Measurements from ENCODE around the gene DMBX1. TPM values are rescaled to one million over a fixed set of nuclear protein-coding genes. Genes with fewer than 3 reads are reported as not detected.

The DMBX1 gene
- total and polyA plus RNA-seq, 2 experiments from 2014 or later: not detected

DNA sequence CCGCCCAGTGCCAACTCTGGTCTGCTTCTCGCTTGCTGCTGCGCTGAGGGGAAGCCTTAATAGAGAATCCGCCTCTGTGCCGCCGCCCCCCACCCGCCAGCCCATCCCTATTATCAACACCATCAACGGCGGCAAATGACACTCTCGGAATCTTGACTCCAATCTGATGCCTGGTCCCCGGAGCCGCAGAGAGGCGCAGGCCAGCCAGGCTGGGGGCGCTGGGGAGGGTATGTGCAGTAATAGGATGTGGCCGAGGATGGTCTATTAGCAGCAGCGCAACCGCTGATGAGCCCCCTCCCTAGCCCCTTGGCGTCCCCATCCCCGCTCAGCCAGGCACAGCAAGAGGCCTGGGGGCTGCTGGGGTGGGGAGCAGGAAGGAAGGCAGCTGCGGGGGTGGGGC lies 15.1 kb upstream of the DMBX1 start:
- Histone ChIP-seq H3K4me3 (no peak overlapping the region), H3K27me3 (peaks cover 2% of the 10 kb centered on the region), H3K27ac (no peak overlapping the region), H3K4me1 (ENCODE audit: low read depth) (peaks cover 12% of the 10 kb centered on the region), H3K9me3 (ENCODE audit: low read depth) (no peaks in the 10 kb centered on the region), H3K36me3 (no peaks in the 10 kb centered on the region)
- DNase-seq (ENCODE audit: low read depth in 1 of 2, low spot score in 1 of 2): no peak
- TF ChIP-seq, protein P1, sequence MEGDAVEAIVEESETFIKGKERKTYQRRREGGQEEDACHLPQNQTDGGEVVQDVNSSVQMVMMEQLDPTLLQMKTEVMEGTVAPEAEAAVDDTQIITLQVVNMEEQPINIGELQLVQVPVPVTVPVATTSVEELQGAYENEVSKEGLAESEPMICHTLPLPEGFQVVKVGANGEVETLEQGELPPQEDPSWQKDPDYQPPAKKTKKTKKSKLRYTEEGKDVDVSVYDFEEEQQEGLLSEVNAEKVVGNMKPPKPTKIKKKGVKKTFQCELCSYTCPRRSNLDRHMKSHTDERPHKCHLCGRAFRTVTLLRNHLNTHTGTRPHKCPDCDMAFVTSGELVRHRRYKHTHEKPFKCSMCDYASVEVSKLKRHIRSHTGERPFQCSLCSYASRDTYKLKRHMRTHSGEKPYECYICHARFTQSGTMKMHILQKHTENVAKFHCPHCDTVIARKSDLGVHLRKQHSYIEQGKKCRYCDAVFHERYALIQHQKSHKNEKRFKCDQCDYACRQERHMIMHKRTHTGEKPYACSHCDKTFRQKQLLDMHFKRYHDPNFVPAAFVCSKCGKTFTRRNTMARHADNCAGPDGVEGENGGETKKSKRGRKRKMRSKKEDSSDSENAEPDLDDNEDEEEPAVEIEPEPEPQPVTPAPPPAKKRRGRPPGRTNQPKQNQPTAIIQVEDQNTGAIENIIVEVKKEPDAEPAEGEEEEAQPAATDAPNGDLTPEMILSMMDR (IDR thresholded peaks at IDR 0.05; ENCODE audit: low read depth, low read length): no peak

DNA sequence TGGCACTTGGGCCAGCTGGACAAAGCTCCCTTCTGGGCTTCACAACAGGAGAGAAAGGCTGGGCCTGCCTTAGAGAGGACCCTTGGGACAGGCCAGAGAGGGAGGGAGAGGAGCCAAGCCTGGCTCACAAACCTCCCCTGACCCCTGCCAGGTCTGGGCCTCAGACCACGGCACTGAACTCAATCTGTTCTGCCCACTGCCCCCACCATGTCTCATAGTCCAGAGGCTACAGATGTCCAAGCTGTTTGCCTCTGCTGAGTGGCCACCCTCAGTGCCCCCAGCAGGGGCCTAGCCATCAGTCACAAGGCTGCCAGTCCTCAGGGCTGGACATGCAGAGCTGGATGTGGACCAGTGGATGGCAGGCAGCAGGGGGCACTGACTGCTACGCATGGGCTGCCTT lies 13.0 kb upstream of the DMBX1 start:
- no peak for DNase-seq (ENCODE audit: low read depth in 1 of 2, low spot score in 1 of 2)
- Histone ChIP-seq H3K4me3 (no peak overlapping the region), H3K4me1 (ENCODE audit: low read depth) (peaks cover 12% of the 10 kb centered on the region), H3K27me3 (peaks cover 8% of the 10 kb centered on the region), H3K9me3 (ENCODE audit: low read depth) (no peaks in the 10 kb centered on the region), H3K27ac (no peak overlapping the region), H3K36me3 (no peaks in the 10 kb centered on the region)
- TF ChIP-seq, protein P1 (IDR thresholded peaks at IDR 0.05; ENCODE audit: low read depth, low read length): no peak

DNA sequence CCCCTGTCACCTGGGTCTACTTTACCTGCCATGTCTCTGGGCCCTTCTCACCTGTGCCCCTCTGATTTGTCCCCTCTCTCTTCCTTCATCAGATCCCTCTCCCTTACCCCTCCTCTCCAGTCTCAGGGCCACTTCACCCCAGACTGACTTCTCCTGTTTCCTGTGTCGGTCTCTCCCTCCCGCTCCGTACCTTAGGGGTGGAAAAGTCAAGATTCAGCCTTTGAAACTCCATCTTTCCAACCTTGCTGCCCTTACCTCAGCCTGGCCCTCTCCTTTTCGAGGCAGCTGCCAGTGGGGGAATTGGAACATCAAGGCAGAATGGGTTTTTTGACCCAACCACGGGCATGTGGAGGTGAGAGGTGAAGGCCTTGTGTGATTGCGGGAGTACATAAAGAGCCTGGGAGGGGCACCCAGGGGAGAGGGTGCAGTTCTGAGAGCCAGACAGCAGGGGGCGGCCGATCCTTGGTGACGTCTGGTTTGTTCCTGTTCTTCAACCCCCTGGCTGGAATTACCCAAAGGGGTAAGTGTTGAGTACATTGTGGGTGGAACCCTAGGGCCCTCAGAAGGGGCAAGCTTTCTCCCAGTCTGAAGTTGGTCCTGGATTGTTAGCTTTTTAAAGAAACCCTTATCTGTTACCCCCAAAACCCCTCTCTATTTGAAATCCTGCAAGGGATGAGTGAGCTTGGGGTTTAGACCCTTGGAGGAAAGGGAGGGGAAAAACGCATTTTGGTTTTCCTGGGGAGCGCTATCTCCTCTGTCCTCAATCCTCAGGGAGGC lies 12.3 kb upstream of the DMBX1 start:
- Histone ChIP-seq H3K4me3 (no peak overlapping the region), H3K9me3 (ENCODE audit: low read depth) (no peaks in the 10 kb centered on the region), H3K27ac (no peak overlapping the region), H3K36me3 (no peaks in the 10 kb centered on the region), H3K27me3 (peaks cover 15% of the 10 kb centered on the region), H3K4me1 (ENCODE audit: low read depth) (peaks cover 12% of the 10 kb centered on the region)
- TF ChIP-seq, protein P1 (IDR thresholded peaks at IDR 0.05; ENCODE audit: low read depth, low read length): peak; percentile 89
- peak; percentile 74 to 78 for DNase-seq (ENCODE audit: low read depth in 1 of 2, low spot score in 1 of 2)

DNA sequence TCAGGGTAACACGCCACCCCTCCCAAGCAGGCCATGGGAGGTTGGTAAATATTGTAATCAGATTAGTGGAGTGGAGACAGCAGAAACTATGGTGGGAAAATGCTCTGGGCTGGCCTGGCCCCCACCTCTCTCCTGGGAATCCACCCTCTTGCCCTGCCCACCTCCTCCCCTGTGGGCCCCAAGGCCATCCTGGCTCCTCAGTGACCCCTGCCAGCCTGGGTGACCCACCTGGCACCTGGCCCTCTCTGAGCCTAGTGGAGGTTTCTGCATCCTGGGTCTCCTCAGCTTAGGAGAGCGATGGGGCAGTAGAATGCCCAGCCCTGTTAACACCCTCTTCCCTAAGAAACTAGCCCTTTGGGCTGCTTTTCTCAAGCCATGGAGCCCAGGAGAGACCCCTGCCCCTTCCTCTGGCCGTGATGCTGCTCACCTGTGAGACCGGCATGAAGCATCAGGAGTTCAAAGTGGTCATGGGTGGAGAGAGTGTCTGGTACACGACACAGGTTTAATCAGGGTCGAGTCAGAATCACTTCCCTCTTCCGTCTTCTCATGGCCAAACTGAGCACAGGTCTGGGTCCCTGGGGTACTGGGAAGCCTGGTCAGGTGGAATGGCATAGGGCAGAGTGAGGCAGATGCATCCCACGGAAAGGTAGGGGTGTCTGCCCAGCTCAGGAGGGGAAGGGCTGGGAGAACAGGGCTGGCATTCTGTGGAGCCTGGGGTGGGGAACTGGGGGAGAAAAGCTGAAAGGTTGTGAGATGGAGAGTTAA lies 10.7 kb upstream of the DMBX1 start:
- no peak for DNase-seq (ENCODE audit: low read depth in 1 of 2, low spot score in 1 of 2)
- Histone ChIP-seq H3K27me3 (peaks cover 30% of the 10 kb centered on the region), H3K4me3 (no peak overlapping the region), H3K4me1 (ENCODE audit: low read depth) (peaks cover 9% of the 10 kb centered on the region), H3K27ac (no peak overlapping the region), H3K9me3 (ENCODE audit: low read depth) (no peaks in the 10 kb centered on the region), H3K36me3 (no peaks in the 10 kb centered on the region)
- TF ChIP-seq, protein P1 (IDR thresholded peaks at IDR 0.05; ENCODE audit: low read depth, low read length): no peak

DNA sequence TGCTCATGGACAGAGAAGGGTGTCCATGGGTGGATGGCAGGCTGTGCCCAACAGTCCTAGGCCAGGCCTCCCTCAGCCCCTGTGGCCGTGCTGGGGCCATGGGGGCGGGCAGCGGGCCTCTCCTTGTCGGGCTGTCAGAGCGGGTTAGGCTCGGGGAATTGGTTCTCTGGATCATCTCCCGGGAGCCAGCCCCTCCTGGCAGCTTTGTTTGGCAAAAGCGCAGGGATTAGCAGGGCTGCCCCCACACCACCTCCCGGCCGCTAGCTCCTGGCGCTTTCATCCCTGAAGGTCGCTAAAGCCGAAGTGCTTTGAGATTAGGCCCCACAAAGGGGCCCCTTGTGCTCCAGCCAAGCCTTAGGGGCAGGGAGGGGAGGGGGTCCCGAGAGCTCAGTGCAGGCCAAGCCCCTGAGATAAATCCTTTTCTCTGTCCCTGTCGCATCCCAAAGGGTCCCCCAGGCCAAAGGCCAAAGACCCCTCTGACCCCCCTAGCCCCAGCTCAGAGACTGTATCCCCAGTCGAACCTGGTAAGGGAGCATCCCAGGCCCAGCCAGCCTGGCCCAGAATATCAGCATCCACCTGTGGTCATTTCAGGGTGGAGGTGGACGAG lies 9.8 kb upstream of the DMBX1 start:
- H3K4me1 ChIP-seq (ENCODE audit: low read depth): no peaks in the 10 kb centered on the region
- H3K36me3 ChIP-seq: no peaks in the 10 kb centered on the region
- H3K27ac ChIP-seq: no peak overlapping the region
- TF ChIP-seq, protein P1 (IDR thresholded peaks at IDR 0.05; ENCODE audit: low read depth, low read length): no peak
- no peak for DNase-seq (ENCODE audit: low read depth in 1 of 2, low spot score in 1 of 2)
- H3K27me3 ChIP-seq: peaks cover 40% of the 10 kb centered on the region
- no peak overlapping the region for H3K4me3 ChIP-seq
- no peaks in the 10 kb centered on the region for H3K9me3 ChIP-seq (ENCODE audit: low read depth)

All from cardiac muscle cell (in vitro differentiated cells and primary cell).